Measurements from ENCODE around the gene POLG. TPM values are rescaled to one million over a fixed set of nuclear protein-coding genes. Genes with fewer than 3 reads are reported as not detected.

POLG gene
- total RNA-seq, 2 experiments from 2014 or later = 80.2 to 93.7 TPM

DNA sequence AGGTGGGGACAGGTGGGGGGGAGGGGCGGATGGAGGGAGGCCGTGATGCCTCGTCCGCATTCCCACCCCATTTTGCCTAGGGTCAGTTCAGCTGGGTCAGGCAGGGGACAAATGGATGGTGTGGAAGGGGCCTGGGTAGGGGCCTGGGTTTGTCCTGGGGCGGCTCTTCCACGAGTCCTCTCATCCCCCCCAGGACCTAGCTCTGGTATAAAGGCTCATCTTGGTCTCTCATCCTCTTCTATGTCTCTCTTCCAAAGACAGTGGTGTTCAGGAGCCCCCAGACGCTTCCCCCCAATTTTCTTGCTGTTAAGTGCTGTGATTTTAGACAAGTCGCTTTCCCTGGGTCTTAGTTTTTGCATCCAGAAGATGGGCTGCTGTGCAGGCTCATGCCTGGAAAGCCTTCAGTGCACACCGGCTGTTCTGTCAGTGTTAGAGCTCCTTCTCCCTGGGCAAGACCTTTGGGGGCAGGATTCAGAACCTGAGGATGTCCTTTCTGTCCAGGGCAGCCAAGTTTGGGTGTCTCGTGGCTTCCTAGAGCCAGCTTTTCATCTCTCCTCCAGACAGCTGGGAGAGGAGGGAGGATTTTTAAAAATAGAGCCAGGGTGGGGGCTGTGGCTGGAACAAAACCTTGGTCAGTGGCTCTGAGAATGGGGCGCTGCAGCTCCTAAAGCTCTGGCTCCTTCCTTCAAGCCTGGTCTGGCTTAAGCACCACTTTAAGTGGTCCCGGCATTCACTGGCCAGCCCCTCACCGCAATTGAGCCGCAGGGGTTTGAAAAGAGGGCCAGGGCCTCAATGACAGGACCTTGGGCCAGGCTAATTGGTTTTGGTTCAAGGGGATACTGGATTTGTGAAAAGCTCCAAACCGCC is 37.7 kb upstream of the POLG start:
- no peaks in the 10 kb centered on the region for H3K4me1 ChIP-seq (ENCODE audit: insufficient read depth, low read length, poor library complexity, severe bottlenecking)
- POLR2A ChIA-PET = no interaction called here
- intact Hi-C loops (cut with micrococcal nuclease; ENCODE audit: unreplicated experiment) = no loop called here

DNA sequence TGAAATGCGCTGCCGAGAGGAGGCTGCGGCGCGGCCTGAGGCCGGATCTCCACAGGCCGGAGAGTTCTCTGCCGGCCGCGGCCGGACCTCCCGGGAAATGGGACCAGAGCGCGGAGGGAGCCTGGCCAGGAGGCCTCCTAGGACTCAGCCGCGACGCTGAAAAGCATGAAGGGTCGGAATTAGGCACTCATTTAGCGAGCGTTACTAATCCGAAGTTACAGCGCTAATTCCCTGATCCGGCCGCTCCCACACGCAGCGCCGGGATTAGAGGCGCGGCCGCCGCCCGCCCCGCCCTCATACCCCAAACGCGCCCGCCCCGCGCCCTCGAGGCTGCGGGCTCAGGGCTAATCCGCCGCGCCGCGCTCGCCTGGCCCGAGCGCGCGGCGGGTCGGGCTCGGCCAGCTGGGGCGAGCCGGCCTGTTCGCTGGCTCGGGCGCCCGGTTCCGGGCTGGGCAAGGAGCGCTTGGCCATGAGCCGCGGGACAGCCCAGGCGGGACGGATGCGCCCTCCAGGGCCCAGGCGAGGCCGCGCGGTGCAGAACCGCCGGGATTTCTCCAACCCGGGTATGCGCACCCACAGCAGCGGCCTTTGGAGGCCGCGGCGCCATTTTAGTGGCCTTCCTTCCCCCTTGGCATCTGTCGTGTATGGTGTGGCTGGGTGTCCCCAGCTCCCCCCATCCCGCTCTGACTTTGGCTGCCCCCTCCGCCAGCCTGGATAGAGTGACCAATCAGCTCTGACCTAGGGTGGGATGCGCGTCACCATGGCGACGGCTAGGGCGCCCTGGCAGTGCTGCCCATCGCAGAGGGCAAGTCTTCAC is 36.8 kb upstream of the POLG start:
- Histone ChIP-seq H3K9me3 (ENCODE audit: low read length) (no peaks in the 10 kb centered on the region), H2AFZ (ENCODE audit: low read length) (no peak overlapping the region), H3K36me3 (ENCODE audit: insufficient read depth, low read length) (no peaks in the 10 kb centered on the region), H3K4me1 (ENCODE audit: insufficient read depth, low read length, poor library complexity, severe bottlenecking) (no peaks in the 10 kb centered on the region), H4K20me1 (ENCODE audit: insufficient read depth, low read length) (no peaks in the 10 kb centered on the region), H3K27ac (ENCODE audit: low read depth, low read length, poor library complexity, severe bottlenecking) (no peak overlapping the region), H3K4me2 (ENCODE audit: low read length) (no peak overlapping the region), H3K9me2 (ENCODE audit: insufficient read depth, low read length) (no peaks in the 10 kb centered on the region), H3K79me2 (ENCODE audit: insufficient read depth, low read depth, low read length) (no peaks in the 10 kb centered on the region), H3K4me3 (ENCODE audit: low read depth, low read length, poor library complexity, severe bottlenecking) (no peak overlapping the region)
- intact Hi-C loops (cut with micrococcal nuclease; ENCODE audit: unreplicated experiment) = no loop called here
- POLR2A ChIA-PET = no interaction called here
- CTCF ChIA-PET (ENCODE audit: unreplicated experiment) = no interaction called here
- TF ChIP-seq EZH2phosphoT487 (IDR thresholded peaks at IDR 0.05; ENCODE audit: borderline replicate concordance, low read depth, low read length) = no peak
- TF ChIP-seq, protein P1, sequence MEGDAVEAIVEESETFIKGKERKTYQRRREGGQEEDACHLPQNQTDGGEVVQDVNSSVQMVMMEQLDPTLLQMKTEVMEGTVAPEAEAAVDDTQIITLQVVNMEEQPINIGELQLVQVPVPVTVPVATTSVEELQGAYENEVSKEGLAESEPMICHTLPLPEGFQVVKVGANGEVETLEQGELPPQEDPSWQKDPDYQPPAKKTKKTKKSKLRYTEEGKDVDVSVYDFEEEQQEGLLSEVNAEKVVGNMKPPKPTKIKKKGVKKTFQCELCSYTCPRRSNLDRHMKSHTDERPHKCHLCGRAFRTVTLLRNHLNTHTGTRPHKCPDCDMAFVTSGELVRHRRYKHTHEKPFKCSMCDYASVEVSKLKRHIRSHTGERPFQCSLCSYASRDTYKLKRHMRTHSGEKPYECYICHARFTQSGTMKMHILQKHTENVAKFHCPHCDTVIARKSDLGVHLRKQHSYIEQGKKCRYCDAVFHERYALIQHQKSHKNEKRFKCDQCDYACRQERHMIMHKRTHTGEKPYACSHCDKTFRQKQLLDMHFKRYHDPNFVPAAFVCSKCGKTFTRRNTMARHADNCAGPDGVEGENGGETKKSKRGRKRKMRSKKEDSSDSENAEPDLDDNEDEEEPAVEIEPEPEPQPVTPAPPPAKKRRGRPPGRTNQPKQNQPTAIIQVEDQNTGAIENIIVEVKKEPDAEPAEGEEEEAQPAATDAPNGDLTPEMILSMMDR (conservative IDR thresholded peaks at IDR 0.05; ENCODE audit: low read length) = no peak
- DNase-seq (ENCODE audit: low spot score) = no peak
- no TSS peak for BruUV-seq (replicated peaks)

More for the DNA sequence above, 37.7 kb upstream of the POLG start:
- H3K9me2 ChIP-seq (ENCODE audit: insufficient read depth, low read length) = no peaks in the 10 kb centered on the region
- H4K20me1 ChIP-seq (ENCODE audit: insufficient read depth, low read length) = no peaks in the 10 kb centered on the region
- no peak overlapping the region for H3K4me3 ChIP-seq (ENCODE audit: low read depth, low read length, poor library complexity, severe bottlenecking)
- CTCF ChIA-PET (ENCODE audit: unreplicated experiment) = no interaction called here
- DNase-seq (ENCODE audit: low spot score) = no peak
- H3K79me2 ChIP-seq (ENCODE audit: insufficient read depth, low read depth, low read length) = no peaks in the 10 kb centered on the region
- no peaks in the 10 kb centered on the region for H3K9me3 ChIP-seq (ENCODE audit: low read length)
- no peak overlapping the region for H3K27ac ChIP-seq (ENCODE audit: low read depth, low read length, poor library complexity, severe bottlenecking)
- no TSS peak for BruUV-seq (replicated peaks)
- H2AFZ ChIP-seq (ENCODE audit: low read length) = no peak overlapping the region
- H3K4me2 ChIP-seq (ENCODE audit: low read length) = no peak overlapping the region
- no peaks in the 10 kb centered on the region for H3K36me3 ChIP-seq (ENCODE audit: insufficient read depth, low read length)
- TF ChIP-seq EZH2phosphoT487 (IDR thresholded peaks at IDR 0.05; ENCODE audit: borderline replicate concordance, low read depth, low read length) = no peak
- TF ChIP-seq, protein P1 (conservative IDR thresholded peaks at IDR 0.05; ENCODE audit: low read length) = no peak

DNA sequence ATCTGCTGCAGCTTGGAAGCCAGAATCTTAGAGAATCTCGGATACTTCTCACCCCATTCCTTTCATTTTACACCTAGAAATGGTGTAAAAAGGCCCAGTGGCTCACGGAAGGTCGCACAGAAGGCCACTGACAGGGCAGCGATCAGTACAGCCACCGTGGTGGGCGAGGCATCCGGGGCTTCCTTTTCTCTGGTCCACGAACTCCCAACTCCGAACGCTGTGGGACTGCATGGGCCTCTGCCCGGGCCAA is 36.3 kb upstream of the POLG start:
- Histone ChIP-seq H3K9me3 (ENCODE audit: low read length) (no peaks in the 10 kb centered on the region), H2AFZ (ENCODE audit: low read length) (no peak overlapping the region), H4K20me1 (ENCODE audit: insufficient read depth, low read length) (no peaks in the 10 kb centered on the region), H3K4me3 (ENCODE audit: low read depth, low read length, poor library complexity, severe bottlenecking) (no peak overlapping the region), H3K27ac (ENCODE audit: low read depth, low read length, poor library complexity, severe bottlenecking) (no peak overlapping the region), H3K9me2 (ENCODE audit: insufficient read depth, low read length) (no peaks in the 10 kb centered on the region), H3K36me3 (ENCODE audit: insufficient read depth, low read length) (no peaks in the 10 kb centered on the region), H3K4me2 (ENCODE audit: low read length) (no peak overlapping the region), H3K4me1 (ENCODE audit: insufficient read depth, low read length, poor library complexity, severe bottlenecking) (no peaks in the 10 kb centered on the region), H3K79me2 (ENCODE audit: insufficient read depth, low read depth, low read length) (no peaks in the 10 kb centered on the region)
- POLR2A ChIA-PET = no interaction called here
- no peak for DNase-seq (ENCODE audit: low spot score)
- no peak for TF ChIP-seq EZH2phosphoT487 (IDR thresholded peaks at IDR 0.05; ENCODE audit: borderline replicate concordance, low read depth, low read length)
- TF ChIP-seq, protein P1 (conservative IDR thresholded peaks at IDR 0.05; ENCODE audit: low read length) = no peak
- intact Hi-C loops (cut with micrococcal nuclease; ENCODE audit: unreplicated experiment) = no loop called here
- CTCF ChIA-PET (ENCODE audit: unreplicated experiment) = no interaction called here
- no TSS peak for BruUV-seq (replicated peaks)

Measured in OCI-LY7 (cell line).